Hypothalamus (tissue), 51 donors: ENCODE data around the gene USP31.

Source experiments
- DNase-seq, 51 donors: peaks; one replicate each; lab custom pipeline; 2025; lab: John Stamatoyannopoulos, UW

The USP31 gene, protein sequence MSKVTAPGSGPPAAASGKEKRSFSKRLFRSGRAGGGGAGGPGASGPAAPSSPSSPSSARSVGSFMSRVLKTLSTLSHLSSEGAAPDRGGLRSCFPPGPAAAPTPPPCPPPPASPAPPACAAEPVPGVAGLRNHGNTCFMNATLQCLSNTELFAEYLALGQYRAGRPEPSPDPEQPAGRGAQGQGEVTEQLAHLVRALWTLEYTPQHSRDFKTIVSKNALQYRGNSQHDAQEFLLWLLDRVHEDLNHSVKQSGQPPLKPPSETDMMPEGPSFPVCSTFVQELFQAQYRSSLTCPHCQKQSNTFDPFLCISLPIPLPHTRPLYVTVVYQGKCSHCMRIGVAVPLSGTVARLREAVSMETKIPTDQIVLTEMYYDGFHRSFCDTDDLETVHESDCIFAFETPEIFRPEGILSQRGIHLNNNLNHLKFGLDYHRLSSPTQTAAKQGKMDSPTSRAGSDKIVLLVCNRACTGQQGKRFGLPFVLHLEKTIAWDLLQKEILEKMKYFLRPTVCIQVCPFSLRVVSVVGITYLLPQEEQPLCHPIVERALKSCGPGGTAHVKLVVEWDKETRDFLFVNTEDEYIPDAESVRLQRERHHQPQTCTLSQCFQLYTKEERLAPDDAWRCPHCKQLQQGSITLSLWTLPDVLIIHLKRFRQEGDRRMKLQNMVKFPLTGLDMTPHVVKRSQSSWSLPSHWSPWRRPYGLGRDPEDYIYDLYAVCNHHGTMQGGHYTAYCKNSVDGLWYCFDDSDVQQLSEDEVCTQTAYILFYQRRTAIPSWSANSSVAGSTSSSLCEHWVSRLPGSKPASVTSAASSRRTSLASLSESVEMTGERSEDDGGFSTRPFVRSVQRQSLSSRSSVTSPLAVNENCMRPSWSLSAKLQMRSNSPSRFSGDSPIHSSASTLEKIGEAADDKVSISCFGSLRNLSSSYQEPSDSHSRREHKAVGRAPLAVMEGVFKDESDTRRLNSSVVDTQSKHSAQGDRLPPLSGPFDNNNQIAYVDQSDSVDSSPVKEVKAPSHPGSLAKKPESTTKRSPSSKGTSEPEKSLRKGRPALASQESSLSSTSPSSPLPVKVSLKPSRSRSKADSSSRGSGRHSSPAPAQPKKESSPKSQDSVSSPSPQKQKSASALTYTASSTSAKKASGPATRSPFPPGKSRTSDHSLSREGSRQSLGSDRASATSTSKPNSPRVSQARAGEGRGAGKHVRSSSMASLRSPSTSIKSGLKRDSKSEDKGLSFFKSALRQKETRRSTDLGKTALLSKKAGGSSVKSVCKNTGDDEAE (N-terminal part only)

DNA sequence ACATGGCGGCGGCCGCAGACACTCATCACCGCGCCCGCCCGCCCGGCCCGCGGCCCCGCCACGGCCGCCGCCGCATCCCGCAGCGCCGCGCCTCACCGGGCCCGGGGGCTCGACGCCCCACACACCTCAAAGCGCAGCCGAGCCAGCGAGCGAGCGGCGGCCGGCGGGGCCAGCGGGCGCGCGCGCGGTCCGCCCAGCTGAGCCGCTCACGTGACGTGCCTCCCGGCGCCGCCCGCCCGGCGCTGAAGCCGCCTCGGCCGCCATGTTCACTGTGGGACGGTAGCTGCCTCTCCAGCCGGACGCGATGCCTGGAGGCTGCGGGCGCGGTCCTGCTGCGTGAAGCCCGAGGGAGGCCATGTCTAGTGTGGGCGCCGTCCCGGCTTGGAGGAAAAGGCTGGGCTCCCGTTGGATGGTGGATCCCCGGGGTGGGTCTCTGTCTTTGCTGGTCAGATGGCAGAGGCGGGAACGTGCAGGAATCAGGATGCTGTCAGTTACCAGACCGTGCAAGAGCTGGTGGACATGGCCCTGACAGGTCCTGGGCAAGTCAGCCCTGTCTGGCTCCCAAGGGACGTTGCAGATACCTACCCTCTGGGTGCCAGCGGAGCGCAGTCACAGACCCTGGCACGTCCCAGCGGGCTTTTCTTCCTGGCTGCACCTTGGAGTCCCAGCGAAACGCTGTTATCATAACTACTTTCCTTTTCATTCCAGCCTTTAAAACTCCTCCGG, at the start of gene USP31:
TSS of gene USP31 (minus strand) at position 186 of the 726 bp plus-strand sequence. CDS start at position 4, 182 bp downstream.
- peak; percentile 25 to 97 (median 91) for DNase-seq

DNA sequence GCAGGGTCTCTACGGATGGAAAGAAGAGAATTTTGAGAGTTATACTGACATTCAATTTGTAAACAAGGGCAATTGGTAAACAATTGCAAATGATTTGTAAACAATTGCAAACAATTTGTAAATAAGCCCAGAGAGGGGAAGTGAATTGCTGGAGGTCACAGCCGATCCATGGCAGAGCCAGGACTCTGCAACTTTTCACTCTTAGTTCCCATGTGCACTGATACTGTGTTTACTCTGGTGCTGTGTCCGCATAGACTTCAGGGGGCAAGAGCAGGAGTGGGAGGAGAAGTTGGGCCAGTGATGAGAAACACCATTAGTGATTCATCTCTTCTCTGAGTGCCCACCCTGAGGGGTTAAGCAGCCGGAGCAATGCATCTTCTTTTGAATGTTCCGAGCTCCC, 47.3 kb upstream of the USP31 start:
- no peak for DNase-seq

DNA sequence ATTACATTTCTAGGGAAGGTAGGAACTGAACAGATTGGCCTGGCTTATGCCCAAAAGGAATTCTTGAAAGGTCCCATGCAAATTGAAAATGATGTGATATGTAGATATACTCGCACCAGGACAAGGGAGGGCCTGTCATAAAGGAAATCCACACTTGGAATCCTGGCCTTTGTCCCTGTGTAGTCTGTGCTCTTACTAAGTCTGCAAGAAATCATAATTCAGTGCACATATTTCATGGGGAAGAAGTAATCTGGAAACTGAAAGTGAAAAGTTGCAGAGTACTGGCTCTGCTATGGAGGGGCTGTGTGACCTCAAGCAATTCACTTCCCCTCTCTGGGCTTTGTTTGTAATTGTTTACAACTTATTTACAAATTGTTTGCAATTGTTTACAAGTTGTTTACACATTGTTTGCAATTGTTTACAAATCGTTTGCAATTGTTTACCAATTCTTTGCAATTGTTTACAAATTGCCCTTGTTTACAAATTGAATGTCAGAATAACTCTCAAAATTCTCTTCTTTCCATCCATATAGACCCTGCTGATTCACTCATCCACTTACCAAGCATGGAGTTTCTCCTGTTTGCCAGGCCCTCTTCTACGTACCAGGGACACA, 46.2 kb upstream of the USP31 start:
- no peak for DNase-seq

DNA sequence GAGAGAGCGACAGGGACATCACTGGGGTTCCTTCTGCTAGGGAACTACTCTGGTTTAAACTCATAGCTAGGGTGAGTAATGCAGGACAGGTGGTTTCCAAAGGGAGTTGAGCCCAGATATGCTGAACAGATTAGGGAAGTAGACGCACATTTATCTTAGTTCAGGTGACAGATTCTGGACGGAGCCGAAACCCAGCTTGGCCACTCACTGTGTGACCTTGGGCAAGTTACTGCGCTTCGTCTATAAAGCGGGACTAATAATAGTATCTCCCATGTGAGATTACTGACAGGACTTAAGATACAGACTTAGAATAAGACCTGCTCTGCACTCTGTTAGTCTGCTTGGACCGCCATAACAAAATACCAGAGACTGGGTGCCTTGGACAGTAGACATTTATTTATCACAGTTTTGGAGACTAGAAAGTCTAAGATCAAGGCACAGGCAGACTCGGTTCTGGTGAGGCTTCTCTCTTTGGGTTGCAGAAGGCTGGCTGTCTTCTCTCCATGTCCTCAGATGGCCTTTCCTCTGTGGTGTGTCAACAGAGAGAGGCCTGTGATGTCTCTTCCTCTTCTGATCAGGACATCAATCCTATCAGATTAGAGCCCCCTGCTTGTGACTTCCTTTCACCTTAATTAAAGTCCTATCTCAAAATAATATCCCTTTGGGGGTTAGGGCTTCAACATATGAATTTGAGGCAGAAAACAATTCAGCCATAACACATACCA, 45.4 kb upstream of the USP31 start:
- no peak for DNase-seq

DNA sequence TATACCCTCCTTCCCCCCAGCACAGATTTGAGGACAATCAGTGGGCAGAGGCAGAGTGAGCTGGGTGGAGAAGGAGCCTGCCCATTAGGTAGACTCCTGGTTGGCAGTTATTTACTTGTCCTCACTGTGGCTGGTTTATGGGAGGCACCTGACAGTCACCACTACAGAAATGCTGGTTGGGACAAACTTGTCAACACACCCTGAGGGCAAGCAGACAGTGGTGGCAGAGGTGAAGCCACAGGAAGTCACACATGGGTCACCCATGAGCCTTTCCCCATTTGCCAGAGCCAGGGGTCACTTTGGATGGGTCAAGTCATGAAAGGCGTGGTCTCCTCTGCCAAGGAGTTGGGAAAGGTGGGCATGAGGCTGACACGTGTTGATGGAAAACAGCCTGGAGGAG, 39.7 kb upstream of the USP31 start:
- no peak for DNase-seq

DNA sequence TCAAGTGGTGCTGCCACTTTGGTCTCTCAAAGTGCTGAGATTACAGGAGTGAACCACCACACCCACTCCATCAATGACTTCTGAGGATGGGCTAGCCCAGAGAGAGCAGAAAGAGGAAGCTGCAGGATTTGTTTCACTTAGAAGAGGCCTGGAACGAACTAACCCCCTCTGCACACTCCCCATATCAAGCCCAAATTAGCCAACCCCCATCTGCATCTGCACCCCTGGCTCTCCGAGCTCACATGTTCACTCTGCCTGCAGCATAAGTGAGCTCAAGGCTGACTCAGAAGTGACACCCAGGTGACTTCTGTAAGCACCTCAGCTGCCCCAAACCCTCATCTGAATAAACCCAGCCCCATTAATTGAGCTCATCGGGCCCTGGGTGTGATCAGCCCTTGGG, 38.1 kb upstream of the USP31 start:
- no peak for DNase-seq

DNA sequence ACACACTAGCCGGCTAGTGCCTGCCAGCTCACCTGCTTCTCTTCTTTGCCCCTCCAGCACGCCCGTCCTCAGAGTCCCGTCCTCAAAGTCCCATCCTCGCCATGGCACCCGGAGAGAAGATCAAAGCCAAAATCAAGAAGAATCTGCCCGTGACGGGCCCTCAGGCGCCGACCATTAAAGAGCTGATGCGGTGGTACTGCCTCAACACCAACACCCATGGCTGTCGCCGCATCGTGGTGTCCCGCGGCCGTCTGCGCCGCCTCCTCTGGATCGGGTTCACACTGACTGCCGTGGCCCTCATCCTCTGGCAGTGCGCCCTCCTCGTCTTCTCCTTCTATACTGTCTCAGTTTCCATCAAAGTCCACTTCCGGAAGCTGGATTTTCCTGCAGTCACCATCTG, 36.9 kb upstream of the USP31 start:
- no peak for DNase-seq

DNA sequence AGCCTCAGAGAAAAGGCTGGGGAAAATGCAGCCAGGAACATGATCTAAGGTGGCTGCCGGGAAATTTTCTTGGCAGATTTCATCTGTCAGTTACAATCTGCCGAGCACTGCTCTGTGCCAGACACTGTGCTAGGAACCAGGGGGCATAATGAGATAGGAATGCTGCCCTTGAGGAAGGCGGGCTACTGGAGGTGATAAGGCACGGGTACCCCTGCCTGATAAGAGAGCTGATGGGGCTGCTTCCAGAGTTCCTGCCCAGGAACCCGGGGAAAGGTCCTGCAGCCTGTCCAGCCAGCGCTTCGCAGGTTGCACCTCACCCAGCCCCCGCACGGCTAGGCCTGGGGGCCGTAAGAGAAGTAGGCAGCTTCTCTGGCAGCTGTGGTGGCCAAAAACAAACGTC, 36.4 kb upstream of the USP31 start:
- no peak for DNase-seq

DNA sequence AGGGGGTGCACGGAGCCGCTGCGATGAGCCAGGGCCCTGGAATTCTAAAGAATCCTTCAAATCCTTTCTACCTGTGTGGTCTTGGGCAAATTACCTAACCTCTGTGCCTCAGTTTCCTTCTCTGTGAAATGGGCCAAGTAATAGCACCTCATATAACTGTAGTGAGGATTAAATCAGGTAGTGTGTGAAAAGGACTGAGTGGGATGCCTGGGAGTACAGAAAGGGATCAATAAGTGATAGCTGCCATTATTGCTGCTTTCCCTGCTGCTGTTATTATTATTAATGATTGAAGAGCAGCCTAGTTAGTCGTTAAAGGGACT, 34.3 kb upstream of the USP31 start:
- no peak for DNase-seq

DNA sequence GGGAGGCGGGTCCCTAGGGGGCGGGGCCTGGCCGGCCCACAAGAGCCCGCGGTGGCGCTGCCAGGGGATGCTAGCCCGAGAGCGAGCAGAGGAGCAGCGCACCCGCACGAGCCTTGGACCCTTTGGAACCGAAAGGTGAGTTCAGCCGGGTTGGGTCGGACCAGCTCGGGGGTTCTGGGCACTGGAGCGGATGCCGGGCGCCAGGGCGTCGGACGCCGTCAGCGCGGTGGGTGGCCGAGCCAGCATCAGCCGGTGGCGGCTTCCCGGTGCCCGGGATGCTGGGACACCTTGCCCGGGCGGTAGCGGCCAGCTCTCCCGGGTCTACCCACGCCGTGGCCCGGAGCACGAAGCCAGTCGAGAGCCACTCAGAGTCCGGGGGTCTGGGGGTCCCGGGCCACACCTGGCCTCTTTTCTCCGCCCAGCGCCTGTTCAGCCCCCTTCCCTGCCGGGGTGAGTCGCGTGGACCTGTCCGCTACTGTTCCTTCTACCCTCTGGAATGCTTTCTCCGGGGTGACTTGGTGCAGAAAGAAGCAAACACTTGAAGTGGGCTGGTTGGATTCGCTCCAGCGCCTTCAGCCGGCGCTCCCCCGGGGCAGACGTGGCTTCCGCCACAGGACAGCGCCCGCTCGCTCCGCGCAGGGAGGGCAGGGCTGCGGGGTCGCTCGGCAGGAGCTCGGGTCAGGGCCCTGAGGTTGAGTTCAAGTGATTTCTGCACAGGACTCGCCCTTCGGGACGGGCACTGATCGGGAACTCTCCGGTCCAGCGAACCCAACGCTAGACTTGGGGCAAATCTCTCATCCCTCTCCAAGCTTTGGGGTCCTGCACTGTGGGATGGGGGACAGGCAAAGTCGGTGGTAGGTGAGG, 33.7 kb upstream of the USP31 start, which contains the start of gene SCNN1G:
TSS of gene SCNN1G (plus strand) at position 67 of the 864 bp plus-strand sequence. CDS start 3,527 bp downstream, outside the sequence.
- DNase-seq: peak in 2 of 51 donors; percentile 11 to 21

DNA sequence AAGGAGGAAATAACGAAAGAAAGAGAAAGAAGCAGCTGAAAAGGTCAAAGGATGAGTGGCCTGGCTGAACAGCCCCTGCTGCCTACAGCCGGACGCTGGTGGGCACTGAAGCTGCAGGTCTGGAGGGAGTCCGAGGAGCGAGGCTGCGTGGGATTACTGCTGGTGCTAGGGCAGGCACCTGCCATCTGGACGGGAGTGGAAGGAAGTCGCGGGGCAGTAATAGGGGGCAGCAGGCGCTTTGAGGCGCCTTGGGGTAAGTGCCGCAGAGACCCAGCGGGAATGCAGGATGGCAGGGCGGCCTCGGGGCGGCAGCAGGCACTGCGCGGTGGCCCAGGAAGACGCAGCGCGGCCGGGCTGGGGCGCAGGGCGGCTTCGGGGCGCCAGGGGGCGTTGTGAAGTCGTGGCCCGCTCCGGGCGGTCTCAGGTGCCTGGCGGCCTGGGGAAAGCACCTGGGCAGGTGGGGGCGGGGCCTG, 33.0 kb upstream of the USP31 start:
- DNase-seq: peak in 47 of 51 donors; percentile 3 to 84 (median 37)

DNA sequence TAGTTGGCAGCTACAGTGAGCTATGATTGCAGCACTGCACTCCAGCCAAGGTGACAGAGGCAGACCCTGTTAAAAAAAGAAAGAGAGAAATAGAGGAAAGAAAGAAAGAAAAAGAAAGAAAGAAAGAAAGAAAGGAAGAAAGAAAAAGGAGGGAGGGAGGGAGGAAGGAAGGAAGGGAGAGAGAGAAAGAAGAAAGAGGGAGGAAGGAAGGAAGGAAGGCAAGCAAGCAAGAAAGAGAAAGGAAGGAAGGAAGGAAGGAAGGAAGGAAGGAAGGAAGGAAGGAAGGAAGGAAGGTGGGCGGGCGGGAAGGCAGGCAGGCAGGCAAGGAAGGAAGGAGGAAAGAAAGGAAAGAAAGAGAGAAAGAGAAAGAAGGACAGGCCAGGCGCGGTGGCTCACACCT, 32.3 kb upstream of the USP31 start:
- no peak for DNase-seq

DNA sequence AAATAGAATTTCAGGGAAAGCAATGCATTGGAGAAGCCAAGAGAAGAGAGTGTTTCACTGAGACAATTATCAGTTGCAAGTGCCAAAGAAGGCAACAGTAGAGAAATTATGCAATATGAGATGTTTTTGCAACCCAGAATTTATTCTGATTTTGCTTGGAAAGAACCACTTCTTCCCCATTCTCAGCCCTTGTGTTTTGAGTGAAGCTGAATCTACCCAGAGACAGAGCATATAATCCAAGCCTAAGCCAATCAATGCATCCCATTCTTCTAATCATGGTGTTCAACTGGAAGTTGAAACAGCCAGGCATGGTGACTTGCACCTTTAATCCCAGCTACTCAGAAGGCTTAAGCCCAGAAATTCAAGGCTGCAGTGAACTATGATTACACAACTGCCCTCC, 26.4 kb upstream of the USP31 start:
- DNase-seq: no peak

DNA sequence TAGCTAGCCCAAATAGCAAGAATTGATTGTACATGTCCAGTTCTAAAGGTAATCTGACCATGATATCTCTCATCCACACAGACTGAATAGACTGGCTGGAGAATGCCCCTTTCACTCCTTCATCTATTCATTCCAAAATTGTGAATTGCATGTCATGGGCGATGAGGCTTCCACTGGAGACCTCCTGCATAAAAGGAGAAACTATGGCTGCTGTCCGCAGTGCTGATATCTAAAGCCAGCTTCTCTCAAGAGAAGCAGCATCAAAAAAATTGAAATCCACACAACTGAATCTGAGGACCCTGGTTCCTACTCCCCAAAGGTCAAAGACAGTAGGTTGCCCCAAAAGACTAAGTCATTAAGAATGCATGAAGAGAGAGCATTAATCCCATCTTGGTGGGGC, 25.4 kb upstream of the USP31 start:
- DNase-seq: no peak

DNA sequence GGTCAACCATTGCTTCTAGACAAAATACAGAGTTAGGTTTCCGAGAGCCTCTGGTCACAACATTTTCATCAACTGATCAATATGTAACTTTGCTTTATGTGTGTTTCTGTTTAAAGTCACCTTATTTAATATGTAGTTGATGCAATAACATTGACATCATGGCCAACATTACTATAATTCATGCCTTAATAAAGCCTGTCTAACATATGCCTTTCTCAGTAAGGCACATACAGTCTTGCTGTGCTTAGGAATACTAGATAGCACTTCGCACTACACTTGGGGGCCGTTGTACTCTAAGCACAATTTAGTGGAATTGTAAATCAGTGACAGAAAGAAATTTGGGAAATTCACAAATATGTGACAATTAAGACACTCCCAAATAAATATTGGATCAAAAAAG, 23.7 kb upstream of the USP31 start:
- DNase-seq: no peak

DNA sequence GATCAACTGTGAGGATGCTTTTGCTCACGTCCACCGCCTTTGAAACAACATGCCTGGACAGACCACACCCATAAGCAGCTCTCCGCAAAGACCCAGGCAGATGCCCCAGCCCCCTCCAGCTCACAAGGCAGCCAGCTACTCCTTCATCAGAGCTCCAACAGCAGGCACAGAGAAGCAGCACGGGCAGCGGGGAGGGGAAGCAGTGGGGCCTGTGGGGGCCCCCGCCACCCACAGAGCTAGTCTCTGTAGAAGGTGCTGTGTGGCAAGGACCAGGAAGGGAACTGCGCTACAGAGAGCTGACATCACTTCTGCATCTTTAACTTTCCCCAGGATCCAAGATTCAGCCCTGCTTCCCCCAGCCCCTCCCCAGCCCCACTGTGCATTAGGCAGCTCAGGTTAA, 23.3 kb upstream of the USP31 start:
- DNase-seq: no peak

DNA sequence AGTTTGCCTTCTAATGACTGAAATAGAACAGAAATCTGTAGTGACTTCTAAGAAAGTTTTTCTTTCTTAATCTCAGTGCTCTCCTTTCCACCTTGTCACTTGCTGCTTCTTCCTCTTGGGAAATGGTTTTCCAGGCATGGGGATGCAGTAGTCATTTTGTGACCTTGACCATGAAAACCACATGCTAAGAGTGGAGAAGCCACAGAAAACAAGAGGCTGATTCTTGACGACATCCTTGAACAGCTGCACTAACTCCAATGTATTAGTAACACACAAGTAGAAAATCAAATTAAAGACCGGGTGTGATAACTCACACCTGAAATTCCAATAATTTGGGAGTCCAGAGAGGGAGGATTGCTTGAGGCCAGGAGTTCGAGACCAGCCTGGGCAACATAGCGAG, 15.5 kb upstream of the USP31 start:
- DNase-seq: no peak

DNA sequence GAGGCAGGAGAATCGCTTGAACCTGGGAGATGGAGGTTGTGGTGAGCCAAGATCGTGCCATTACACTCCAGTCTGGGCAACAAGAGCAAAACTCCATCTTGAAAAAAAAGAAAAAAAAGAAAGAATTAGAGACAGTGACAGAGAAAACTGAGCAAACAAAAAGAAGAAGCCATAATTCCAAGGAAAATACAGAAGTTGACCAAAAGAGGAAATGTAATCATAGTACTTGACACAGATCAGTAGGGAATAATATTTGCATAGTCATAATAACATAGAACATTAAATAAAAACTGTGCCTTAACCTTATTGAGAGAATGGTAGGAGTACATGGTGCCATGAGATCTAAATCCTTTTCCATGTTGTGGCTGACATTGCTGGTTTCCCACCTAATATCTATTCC, 14.7 kb upstream of the USP31 start:
- no peak for DNase-seq
